ENCODE results near the gene PFDN6. TPM values are rescaled to one million over a fixed set of nuclear protein-coding genes. Genes with fewer than 3 reads are reported as not detected.

Gene PFDN6
- total and polyA plus RNA-seq, 9 of the 15 experiments (the other 6 are each of a cell fraction or from before 2014, with no cell fraction given) = 6.8 to 475 (median 216) TPM

GRCh38 chr6:33276864-33277662 lies 12.3 kb upstream of the PFDN6 start, which contains the start of gene B3GALT4 (continued):
- TF ChIP-seq THRB (CRISPR knock-in tag; conservative IDR thresholded peaks at IDR 0.05) (peak; percentile 98), ETS1 (conservative IDR thresholded peaks at IDR 0.05; ENCODE audit: control insufficient read depth, low read depth, low read length) (peak; percentile 97), SREBF2 (CRISPR knock-in tag; IDR thresholded peaks at IDR 0.05) (no peak), ZNF232 (CRISPR knock-in tag; IDR thresholded peaks at IDR 0.05) (no peak), MAFG (tag; conservative IDR thresholded peaks at IDR 0.05) (no peak), TOE1 (IDR thresholded peaks at IDR 0.05; ENCODE audit: borderline replicate concordance) (no peak; the same call in 1 of the 2 replicates), TOE1 (CRISPR knock-in tag; IDR thresholded peaks at IDR 0.05; ENCODE audit: borderline replicate concordance, low read depth) (peak; percentile 59; the same call in 1 of the 2 replicates), HDGF (IDR thresholded peaks at IDR 0.05) (no peak), CREB3 (tag; conservative IDR thresholded peaks at IDR 0.05; ENCODE audit: low read depth) (no peak), ETS2 (tag; IDR thresholded peaks at IDR 0.05; ENCODE audit: borderline replicate concordance, poor library complexity, severe bottlenecking) (no peak), NONO (IDR thresholded peaks at IDR 0.05; ENCODE audit: low read depth in 2 of 2, low read length in 1 of 2) (peak in 1 of 2 experiments; percentile 97; a peak in 3 of 4 replicates), RAD51 (IDR thresholded peaks at IDR 0.05; ENCODE audit: borderline replicate concordance, low read depth) (no peak), DACH1 (IDR thresholded peaks at IDR 0.05; ENCODE audit: partially characterized antibody) (no peak), TAF7 (tag; IDR thresholded peaks at IDR 0.05) (no peak; the same call in 1 of the 2 replicates), PURB (CRISPR knock-in tag; IDR thresholded peaks at IDR 0.05; ENCODE audit: low read depth) (no peak), JUND (IDR thresholded peaks at IDR 0.05; ENCODE audit: borderline replicate concordance, low read depth, low read length) (peak; percentile 62; the same call in 1 of the 2 replicates), JUND (tag; IDR thresholded peaks at IDR 0.05; ENCODE audit: borderline replicate concordance, low read depth, low read length) (peak; percentile 55; the same call in 1 of the 3 replicates), SMC3 (conservative IDR thresholded peaks at IDR 0.05; ENCODE audit: insufficient read depth, low read depth, low read length) (peak; percentile 56), MCM2 (IDR thresholded peaks at IDR 0.05; ENCODE audit: low read depth) (no peak), SETDB1 (IDR thresholded peaks at IDR 0.05; ENCODE audit: low read length) (peak; percentile 66), STAT6 (CRISPR knock-in tag; IDR thresholded peaks at IDR 0.05) (no peak; the same call in 1 of the 2 replicates)

Data from K562 (cell line).